Activated CD4-positive, alpha-beta T cell treated with anti-CD3 and anti-CD28 coated beads for 4 hours (primary cell): Measurements from ENCODE around the gene PCSK1N.
"Not testable (repeated sequence)": the region's sequence is repeated elsewhere in the genome, so short reads cannot be mapped to it uniquely, and the experiment has no call there.

ENCODE experiments used
- DNase-seq, 2 donors: peaks; one replicate each; pipeline ENCODE4 v3.0.0-alpha.2; 2020

The PCSK1N gene

GRCh38 chrX:48835524-48836329 is at the start of gene PCSK1N:
TSS of gene PCSK1N (minus strand) at chrX:48835610. CDS start at chrX:48835532, 78 bp downstream.
- peak; percentile 40 to 49 for DNase-seq

DNA sequence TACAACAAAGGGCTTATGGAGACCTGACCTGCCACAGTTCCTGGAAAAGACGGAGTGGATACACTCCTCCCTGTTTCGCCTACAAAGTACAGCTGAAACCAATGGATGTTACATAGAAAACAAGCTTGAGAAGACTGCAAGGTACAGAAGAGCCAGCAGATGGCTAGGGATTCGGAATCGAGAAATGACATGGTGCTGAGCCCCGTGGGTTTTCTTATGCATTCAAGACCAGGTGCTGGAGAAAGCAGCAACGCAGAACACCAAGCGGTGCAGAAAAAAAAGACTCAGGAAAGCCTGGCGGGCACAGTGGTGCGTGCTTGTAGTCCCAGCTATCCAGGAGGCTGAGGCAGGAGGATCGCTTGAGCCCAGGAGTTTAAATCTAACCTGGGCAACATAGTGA is 48.3 kb upstream of the PCSK1N start:
- DNase-seq: no peak

DNA sequence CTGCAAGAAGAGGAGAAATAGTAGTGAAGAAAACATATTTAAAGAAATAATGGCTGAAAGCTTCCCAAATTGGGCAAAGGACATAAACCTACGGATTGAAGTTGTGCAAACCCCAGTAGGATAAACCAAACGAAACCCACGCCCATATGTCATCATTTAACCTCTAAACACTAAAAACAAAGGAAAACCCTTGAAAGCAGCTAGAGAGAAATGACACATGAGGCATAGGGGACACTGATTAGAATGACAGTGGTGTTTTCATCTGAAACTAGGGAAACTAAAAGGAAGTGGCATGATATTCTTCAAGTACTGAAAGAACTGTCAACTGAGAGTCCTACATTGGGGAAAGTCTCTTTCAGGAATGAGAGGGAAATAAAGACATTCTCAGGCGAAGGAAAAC is 41.5 kb upstream of the PCSK1N start:
- not testable (repeated sequence) for DNase-seq

- DNase-seq: not testable (repeated sequence)
Measured at GRCh38 chrX:48872017-48872416, 36.6 kb upstream of the PCSK1N start.

GRCh38 chrX:48864210-48864609 is 28.8 kb upstream of the PCSK1N start:
- no peak for DNase-seq

DNA sequence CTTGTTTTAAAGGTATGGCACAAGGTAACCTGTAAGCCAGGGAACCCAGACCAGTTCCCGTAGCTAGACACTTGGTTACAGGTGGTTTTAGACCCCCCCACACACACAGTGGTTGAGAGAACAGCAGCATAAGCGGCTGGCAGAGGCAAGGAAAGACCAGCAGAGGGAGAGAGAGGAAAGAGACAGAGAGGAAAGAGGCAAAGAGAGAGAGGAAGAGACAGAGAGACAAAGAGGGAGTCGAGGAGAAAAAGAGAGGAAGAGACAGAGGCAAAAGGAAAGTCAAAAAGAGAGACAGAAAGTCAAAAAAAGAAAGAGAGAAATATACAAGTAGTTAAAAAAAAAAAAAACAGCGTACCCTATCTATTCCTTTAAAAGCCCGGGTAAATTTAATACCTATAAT is 19.5 kb upstream of the PCSK1N start:
- no peak for DNase-seq

DNA sequence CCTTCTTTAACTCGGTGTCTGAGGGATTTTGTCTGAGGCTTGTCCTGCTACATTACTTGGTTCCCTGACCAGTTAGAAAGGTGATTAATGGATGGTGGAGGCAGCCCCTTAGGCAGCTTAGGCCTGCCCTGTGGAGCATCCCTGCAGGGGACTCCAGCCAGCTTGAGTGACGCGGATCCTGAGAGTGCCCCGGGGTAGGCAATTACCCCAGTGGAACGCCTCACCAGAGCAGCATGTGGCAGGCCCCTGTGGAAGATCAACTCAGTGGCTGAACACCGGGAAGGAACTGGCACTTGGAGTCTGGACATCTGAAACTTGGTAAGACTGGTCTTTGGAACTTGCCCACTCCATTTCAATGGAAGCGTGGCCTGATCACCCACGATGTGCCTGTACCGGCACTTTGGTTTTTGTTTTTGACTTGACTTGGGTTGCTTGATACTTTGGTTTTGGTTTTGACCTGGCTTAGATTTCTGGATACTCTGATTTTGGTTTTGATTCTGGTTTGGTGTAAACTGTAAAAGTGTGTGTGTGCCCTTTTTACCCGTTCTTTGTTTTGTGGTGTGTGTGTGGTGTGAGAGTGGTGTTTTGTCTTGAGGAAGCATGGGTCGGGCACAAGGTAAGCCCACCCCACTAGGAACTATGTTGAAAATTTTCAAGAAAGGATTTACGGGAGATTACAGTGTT is 18.9 kb upstream of the PCSK1N start:
- not testable (repeated sequence) for DNase-seq

- DNase-seq: not testable (repeated sequence)
Measured at GRCh38 chrX:48853494-48853893, 18.1 kb upstream of the PCSK1N start.

DNA sequence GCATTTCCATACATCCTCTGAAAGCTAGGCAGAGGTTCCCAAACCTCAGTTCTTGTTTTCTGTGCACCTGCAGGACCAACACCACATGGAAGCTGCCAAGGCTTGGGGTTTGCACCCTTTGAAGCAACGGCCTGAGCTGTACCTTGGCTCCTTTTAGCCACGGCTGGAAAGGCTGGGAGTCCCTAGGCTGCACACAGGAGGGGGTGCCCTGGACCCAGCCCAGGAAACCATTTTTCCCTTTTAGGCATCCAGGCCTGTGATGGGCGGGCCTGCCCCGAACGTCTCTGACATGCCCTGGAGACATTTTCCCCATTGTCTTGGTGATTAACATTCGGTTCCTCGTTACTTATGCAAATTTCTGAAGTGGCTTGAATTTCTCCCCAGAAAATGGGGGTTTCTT is 17.4 kb upstream of the PCSK1N start:
- DNase-seq: no peak

DNA sequence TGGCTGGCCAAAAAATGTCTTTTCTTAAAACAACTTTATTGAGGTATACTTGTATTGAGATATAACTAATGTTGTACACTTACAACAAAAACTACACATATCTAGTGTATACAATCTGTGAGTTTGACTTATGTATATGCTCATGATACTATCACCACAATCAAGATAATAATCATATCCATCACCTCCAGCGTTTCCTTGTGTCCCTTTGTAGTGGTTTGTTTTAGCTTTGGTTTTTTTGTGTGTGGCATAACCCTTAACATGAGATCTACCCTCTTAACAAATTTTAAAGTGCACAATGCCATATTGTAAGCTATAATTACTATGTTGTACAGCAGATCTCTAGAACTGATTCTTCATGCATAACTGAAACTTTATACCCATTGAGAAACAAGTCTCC is 13.4 kb upstream of the PCSK1N start:
- DNase-seq: no peak

- no peak for DNase-seq
Measured at GRCh38 chrX:48839686-48840085, 4.3 kb upstream of the PCSK1N start.

- no peak for DNase-seq
Measured at GRCh38 chrX:48834383-48834709, 1.1 kb downstream of the PCSK1N start.

- no peak for DNase-seq
Measured at GRCh38 chrX:48833542-48834138, 1.8 kb downstream of the PCSK1N start.

GRCh38 chrX:48831909-48832291 is 3.5 kb downstream of the PCSK1N start:
- DNase-seq: no peak

DNA sequence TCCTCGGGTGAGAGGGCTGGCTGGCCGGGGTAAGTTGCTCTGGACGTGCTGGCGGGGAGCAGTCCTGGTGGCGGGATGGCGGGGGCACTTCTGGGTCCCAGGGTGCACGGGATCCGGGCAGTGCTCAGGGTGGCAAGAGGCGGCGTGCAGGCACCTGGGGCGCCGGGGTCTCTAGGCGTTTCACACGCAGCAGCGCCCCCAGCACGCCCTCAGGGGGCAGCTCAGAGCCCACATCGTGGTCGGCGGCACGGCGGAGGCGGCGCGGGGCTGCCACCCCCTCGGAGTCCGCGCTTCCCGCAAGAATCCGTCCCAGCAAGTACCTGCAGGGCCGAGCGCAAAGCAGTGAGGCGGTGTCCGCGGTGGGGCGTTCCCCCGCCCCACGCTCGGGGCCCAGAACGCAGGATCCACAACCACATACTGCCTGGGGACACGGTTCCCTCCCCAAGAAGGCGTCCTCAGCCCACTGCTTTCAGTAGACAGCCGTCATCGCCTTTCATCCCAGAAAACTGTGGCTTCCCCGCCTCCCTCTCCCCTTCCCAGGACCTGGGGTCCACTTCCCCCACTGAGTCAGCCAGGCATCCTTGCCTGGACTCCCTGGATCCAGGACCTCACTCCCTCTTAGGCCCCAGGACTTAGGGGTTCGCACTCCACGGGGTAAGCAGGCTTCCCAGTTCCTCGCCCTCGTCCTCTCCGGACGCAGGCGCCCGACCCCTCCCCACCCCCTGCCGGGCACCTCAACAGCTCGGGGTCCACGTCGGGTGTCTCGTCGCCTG is 4.1 kb downstream of the PCSK1N start:
- DNase-seq: no peak

DNA sequence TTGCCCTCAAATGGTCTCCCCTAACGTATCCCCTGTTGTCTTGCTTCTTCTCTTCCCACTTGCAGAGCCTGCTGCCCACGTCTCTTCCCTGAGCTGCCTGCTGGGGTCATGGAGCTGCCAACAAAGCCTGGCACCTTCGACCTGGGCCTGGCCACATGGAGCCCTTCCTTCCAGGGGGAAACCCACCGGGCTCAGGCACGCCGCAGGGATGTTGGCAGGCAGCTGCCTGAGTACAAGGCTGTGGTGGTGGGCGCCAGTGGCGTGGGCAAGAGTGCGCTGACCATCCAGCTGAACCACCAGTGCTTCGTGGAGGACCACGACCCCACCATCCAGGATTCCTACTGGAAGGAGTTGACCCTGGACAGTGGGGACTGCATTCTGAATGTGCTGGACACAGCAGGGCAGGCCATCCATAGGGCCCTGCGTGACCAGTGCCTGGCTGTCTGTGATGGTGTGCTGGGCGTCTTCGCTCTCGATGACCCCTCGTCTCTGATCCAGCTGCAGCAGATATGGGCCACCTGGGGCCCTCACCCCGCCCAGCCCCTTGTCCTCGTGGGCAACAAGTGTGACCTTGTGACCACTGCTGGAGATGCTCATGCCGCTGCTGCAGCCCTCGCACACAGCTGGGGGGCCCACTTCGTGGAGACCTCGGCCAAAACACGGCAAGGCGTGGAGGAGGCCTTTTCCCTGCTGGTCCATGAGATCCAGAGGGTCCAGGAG is 6.2 kb downstream of the PCSK1N start:
- DNase-seq: no peak

- no peak for DNase-seq
Measured at GRCh38 chrX:48827654-48827968, 7.8 kb downstream of the PCSK1N start.

GRCh38 chrX:48826876-48827653 is 8.3 kb downstream of the PCSK1N start:
- DNase-seq: no peak

GRCh38 chrX:48826135-48826875 is 9.1 kb downstream of the PCSK1N start, which contains the start of gene ERAS:
TSS of gene ERAS (plus strand) at chrX:48826513. CDS start at chrX:48829124, 2,611 bp downstream.
- no peak for DNase-seq

GRCh38 chrX:48824066-48824465 is 11.3 kb downstream of the PCSK1N start:
- DNase-seq: no peak

DNA sequence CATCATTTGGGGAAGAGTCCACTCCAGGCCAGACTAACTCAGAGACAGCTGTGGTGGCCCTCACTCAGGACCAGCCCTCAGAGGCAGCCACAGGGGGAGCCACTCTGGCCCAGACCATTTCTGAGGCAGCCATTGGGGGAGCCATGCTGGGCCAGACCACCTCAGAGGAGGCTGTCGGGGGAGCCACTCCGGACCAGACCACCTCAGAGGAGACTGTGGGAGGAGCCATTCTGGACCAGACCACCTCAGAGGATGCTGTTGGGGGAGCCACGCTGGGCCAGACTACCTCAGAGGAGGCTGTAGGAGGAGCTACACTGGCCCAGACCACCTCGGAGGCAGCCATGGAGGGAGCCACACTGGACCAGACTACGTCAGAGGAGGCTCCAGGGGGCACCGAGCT is 12.4 kb downstream of the PCSK1N start:
- no peak for DNase-seq
